GM19372 (cell line): ENCODE data around the gene THAP12.
"Not testable (repeated sequence)": the region's sequence is repeated elsewhere in the genome, so short reads cannot be mapped to it uniquely, and the experiment has no call there.

ENCODE experiments used
- ATAC-seq: cut with Tn5 transposase; IDR thresholded peaks from one replicate; pipeline ENCODE4 v1.9.1; 2021; ENCODE audit warnings: mild to moderate bottlenecking, low read depth, moderate library complexity; ENCODE audit not compliant: unreplicated experiment

Gene THAP12

GRCh38 chr11:76380977-76381719 is at the start of gene THAP12, which contains the start of gene GVQW3:
Gene THAP12 (minus strand): TSS chr11:76381132. CDS start chr11:76380836, 296 bp downstream.
Gene GVQW3 (plus strand): TSS chr11:76381323. CDS start chr11:76381829, 506 bp downstream.
- peak; percentile 79 for ATAC-seq

GRCh38 chr11:76426660-76427059 is 45.7 kb upstream of the THAP12 start:
- no peak for ATAC-seq

- no peak for ATAC-seq
These were observed 44.0 kb upstream of the THAP12 start for GRCh38 chr11:76424891-76425290.

- ATAC-seq = no peak
These were observed 43.4 kb upstream of the THAP12 start for GRCh38 chr11:76424379-76424778.

GRCh38 chr11:76419896-76420295 is 39.0 kb upstream of the THAP12 start:
- ATAC-seq = no peak

- ATAC-seq = no peak
These were observed 34.1 kb upstream of the THAP12 start for GRCh38 chr11:76415073-76415472.

GRCh38 chr11:76410851-76411357 is 30.0 kb upstream of the THAP12 start:
- ATAC-seq = no peak

GRCh38 chr11:76408171-76408965 is 27.4 kb upstream of the THAP12 start:
- no peak for ATAC-seq

GRCh38 chr11:76406359-76406758 is 25.4 kb upstream of the THAP12 start:
- no peak for ATAC-seq

- ATAC-seq = not testable (repeated sequence)
These were observed 20.6 kb upstream of the THAP12 start for GRCh38 chr11:76401484-76401883.

GRCh38 chr11:76400967-76401366 is 20.0 kb upstream of the THAP12 start:
- ATAC-seq = no peak

GRCh38 chr11:76397383-76397782 is 16.5 kb upstream of the THAP12 start:
- no peak for ATAC-seq

GRCh38 chr11:76395296-76395695 is 14.4 kb upstream of the THAP12 start:
- no peak for ATAC-seq

GRCh38 chr11:76394411-76394810 is 13.5 kb upstream of the THAP12 start:
- no peak for ATAC-seq

GRCh38 chr11:76392870-76393269 is 11.9 kb upstream of the THAP12 start:
- ATAC-seq = no peak

GRCh38 chr11:76391811-76392475 is 11.0 kb upstream of the THAP12 start:
- no peak for ATAC-seq

- no peak for ATAC-seq
These were observed 10.1 kb upstream of the THAP12 start for GRCh38 chr11:76391021-76391420.

- no peak for ATAC-seq
These were observed 7.5 kb upstream of the THAP12 start for GRCh38 chr11:76388408-76388807.

GRCh38 chr11:76385903-76386302 is 5.0 kb upstream of the THAP12 start:
- no peak for ATAC-seq

- no peak for ATAC-seq
These were observed 1.3 kb upstream of the THAP12 start for GRCh38 chr11:76382209-76382608.
